Immature natural killer cell (primary cell): Measurements from ENCODE around the gene KYNU. TPM values are rescaled to one million over a fixed set of nuclear protein-coding genes. Genes with fewer than 3 reads are reported as not detected.
"Not testable (repeated sequence)": the region's sequence is repeated elsewhere in the genome, so short reads cannot be mapped to it uniquely, and the experiment has no call there.

Experiments
- DNase-seq, 3 donors: peaks; one replicate each; pipeline ENCODE4 v3.0.0; 2022; ENCODE audit warnings: mixed read lengths in 1 of 3
- H3K27ac Mint-ChIP-seq, 6 donors: one replicate each; pipeline ENCODE4 v1.8.0; 2020; ENCODE audit warnings: mixed read lengths in 6 of 6, mild to moderate bottlenecking in 5 of 6, inconsistent platforms in 4 of 6, moderate library complexity in 3 of 6
- H3K27me3 Mint-ChIP-seq, 3 donors: one replicate each; pipeline ENCODE4 v1.8.0; 2020 to 2021; ENCODE audit warnings: low read depth in 3 of 3, mild to moderate bottlenecking in 3 of 3, mixed read lengths in 3 of 3, moderate library complexity in 3 of 3, inconsistent platforms in 1 of 3
- H3K36me3 Mint-ChIP-seq, 3 donors: one replicate each; pipeline ENCODE4 v1.8.0; 2020; ENCODE audit warnings: mixed read lengths in 3 of 3, inconsistent platforms in 2 of 3, mild to moderate bottlenecking in 2 of 3
- H3K4me1 Mint-ChIP-seq, 2 donors: one replicate each; pipeline ENCODE4 v1.8.0; 2020; ENCODE audit warnings: inconsistent platforms in 2 of 2, mild to moderate bottlenecking in 2 of 2, mixed read lengths in 2 of 2, moderate library complexity in 1 of 2
- H3K4me3 Mint-ChIP-seq, 5 donors: one replicate each; pipeline ENCODE4 v1.8.0; 2020; ENCODE audit warnings: mild to moderate bottlenecking in 5 of 5, mixed read lengths in 5 of 5, inconsistent platforms in 3 of 5, moderate library complexity in 3 of 5
- H3K9me3 Mint-ChIP-seq, 6 donors: one replicate each; pipeline ENCODE4 v1.8.0; 2020; ENCODE audit warnings: mild to moderate bottlenecking in 6 of 6, mixed read lengths in 6 of 6, inconsistent platforms in 4 of 6, moderate library complexity in 3 of 6
- polyA plus RNA-seq, 3 donors: library from polyadenylated mRNA; unstranded; fragments of 300-500 nt; fragmentation: Illumina TruSeq; gene quantifications; one replicate each; pipeline ENCODE4 v1.2.3, GENCODE V29; 2021

KYNU gene
- polyA plus RNA-seq, 3 donors from 2014 or later: 0.84 to 4.4 (median 4.3) TPM

GRCh38 chr2:142864605-142865004, 12.9 kb upstream of the KYNU start:
- H3K4me3 Mint-ChIP-seq, H3K36me3 Mint-ChIP-seq, H3K27ac Mint-ChIP-seq, H3K9me3 Mint-ChIP-seq, DNase-seq, H3K27me3 Mint-ChIP-seq: not testable (repeated sequence)
- H3K4me1 Mint-ChIP-seq: peaks cover 12 to 33% of the 10 kb centered on the region in 2 donors

DNA sequence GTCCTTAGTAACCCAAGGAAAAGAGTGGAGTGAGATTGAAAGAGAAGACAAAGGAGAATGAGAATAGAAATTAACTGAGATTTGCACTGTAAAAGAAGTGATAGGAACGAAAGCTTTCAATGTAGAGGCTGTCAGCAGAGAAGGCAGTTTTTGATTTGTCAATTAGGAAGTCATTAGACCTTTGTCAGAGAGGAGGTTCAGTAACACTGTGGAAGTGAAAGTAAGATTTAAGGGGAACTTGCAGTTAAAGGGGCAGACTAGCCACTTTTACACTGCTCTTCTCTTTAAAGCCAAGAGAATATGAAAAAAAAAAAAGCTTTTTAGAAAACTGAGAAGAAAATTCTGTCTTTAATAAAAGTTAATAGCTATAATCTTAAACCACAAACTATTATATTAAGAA, 11.5 kb upstream of the KYNU start:
- no peaks in the 10 kb centered on the region for H3K36me3 Mint-ChIP-seq
- no peaks in the 10 kb centered on the region for H3K27me3 Mint-ChIP-seq
- H3K27ac Mint-ChIP-seq: peak overlapping the region; percentile 14 to 74 (median 51)
- H3K4me3 Mint-ChIP-seq: peak overlapping the region in 4 of 5 donors; percentile 23 to 62 (median 42)
- H3K4me1 Mint-ChIP-seq: peaks cover 12 to 33% of the 10 kb centered on the region in 2 donors
- no peaks in the 10 kb centered on the region for H3K9me3 Mint-ChIP-seq
- DNase-seq: no peak

DNA sequence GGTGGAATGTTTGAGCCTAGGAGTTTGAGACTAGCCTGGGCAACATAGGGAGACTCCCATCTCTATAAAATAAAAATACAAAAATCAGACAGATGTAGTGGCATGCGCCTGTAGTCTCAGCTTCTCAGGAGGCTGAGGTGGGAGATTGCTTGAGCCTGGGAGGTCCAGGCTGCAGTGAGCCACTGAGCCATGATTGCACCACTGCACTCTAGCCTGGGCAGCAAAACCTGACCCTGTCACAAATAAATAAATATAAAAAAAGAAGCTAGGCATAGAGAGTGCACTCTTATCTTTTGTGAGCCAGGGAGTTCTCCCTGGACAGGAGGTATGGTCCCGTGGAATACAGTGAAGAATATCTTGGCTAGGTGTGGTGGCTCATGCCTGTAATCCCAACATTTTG, 11.0 kb upstream of the KYNU start:
- Mint-ChIP-seq H3K4me1 (peaks cover 12 to 33% of the 10 kb centered on the region in 2 donors), H3K27me3 (no peaks in the 10 kb centered on the region), H3K36me3 (no peaks in the 10 kb centered on the region), H3K4me3 (peak overlapping the region in 3 of 5 donors; percentile 41 to 62 (median 44)), H3K9me3 (no peaks in the 10 kb centered on the region), H3K27ac (peak overlapping the region in 1 of 6 donors; percentile 62)
- DNase-seq: no peak

GRCh38 chr2:142867136-142867535, 10.3 kb upstream of the KYNU start:
- no peaks in the 10 kb centered on the region for H3K27me3 Mint-ChIP-seq
- DNase-seq: no peak
- H3K9me3 Mint-ChIP-seq: no peaks in the 10 kb centered on the region
- H3K27ac Mint-ChIP-seq: peak overlapping the region in 2 of 6 donors; percentile 29 to 44
- no peaks in the 10 kb centered on the region for H3K36me3 Mint-ChIP-seq
- H3K4me3 Mint-ChIP-seq: peak overlapping the region in 2 of 5 donors; percentile 0 to 11
- peaks cover 12 to 33% of the 10 kb centered on the region in 2 donors for H3K4me1 Mint-ChIP-seq

- Mint-ChIP-seq H3K9me3 (no peaks in the 10 kb centered on the region), H3K27ac (peak overlapping the region in 4 of 6 donors; percentile 40 to 82 (median 61)), H3K36me3 (no peaks in the 10 kb centered on the region), H3K4me1 (peaks cover 12 to 33% of the 10 kb centered on the region in 2 donors), H3K4me3 (peak overlapping the region in 3 of 5 donors; percentile 5 to 78 (median 36)), H3K27me3 (peaks cover 0 to 2% (median 0%) of the 10 kb centered on the region in 3 donors)
- DNase-seq: peak; percentile 27 to 34 (median 32)
Observed at GRCh38 chr2:142868229-142868762, 9.2 kb upstream of the KYNU start.

DNA sequence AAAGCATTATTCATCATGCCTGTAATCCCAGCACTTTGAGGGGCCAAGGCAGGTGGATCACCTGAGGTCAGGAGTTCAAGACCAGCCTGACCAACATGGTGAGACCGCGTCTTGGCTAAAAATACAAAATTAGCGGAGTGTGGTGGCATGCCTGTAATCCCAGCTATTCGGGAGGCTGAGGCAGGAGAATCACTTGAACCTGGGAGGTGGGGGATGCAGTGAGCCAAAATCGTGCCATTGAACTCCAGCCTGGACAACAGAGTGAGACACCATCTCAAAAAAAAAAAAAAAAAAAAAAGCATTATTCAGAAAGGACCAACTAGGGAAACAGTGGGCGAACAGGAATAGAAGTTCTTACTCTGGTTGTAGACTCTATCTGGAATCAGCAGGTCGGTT, 8.4 kb upstream of the KYNU start:
- not testable (repeated sequence) for H3K9me3 Mint-ChIP-seq, H3K27me3 Mint-ChIP-seq, DNase-seq, H3K36me3 Mint-ChIP-seq
- Mint-ChIP-seq H3K4me3 (peak overlapping the region in 1 of 5 donors; percentile 78), H3K27ac (peak overlapping the region in 2 of 6 donors; percentile 44 to 82), H3K4me1 (peaks cover 12 to 33% of the 10 kb centered on the region in 2 donors)

- Mint-ChIP-seq H3K4me1 (peaks cover 12 to 33% of the 10 kb centered on the region in 2 donors), H3K9me3 (no peaks in the 10 kb centered on the region), H3K27me3 (peaks cover 0 to 2% (median 0%) of the 10 kb centered on the region in 3 donors), H3K27ac (peak overlapping the region in 1 of 6 donors; percentile 41), H3K36me3 (no peaks in the 10 kb centered on the region), H3K4me3 (no peak overlapping the region)
- DNase-seq: no peak
Observed at GRCh38 chr2:142869461-142870106, 7.9 kb upstream of the KYNU start.

DNA sequence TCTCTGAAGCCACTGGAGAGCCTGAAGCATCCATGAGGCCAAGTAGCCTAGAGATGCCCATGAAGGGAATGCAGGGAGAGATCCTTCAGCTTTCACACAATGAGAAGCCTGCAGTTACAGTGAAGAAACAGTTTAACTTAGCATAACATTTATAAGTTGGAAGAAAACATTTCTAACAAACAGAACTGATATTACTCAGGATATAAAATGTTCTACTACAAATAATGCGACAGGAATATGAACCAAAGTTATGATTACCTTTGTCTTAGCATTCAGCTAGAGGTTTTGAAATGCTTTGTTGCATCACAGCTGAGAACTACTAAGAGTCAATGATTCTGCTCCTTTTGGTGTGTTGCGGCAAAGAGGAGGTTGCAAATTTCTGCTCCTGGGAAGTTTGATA, 6.9 kb upstream of the KYNU start:
- Mint-ChIP-seq H3K9me3 (no peaks in the 10 kb centered on the region), H3K27me3 (peaks cover 0 to 2% (median 0%) of the 10 kb centered on the region in 3 donors), H3K36me3 (no peaks in the 10 kb centered on the region), H3K4me1 (peaks cover 12 to 31% of the 10 kb centered on the region in 2 donors), H3K4me3 (no peak overlapping the region), H3K27ac (no peak overlapping the region)
- no peak for DNase-seq

- Mint-ChIP-seq H3K27ac (no peak overlapping the region), H3K36me3 (no peaks in the 10 kb centered on the region), H3K4me3 (no peak overlapping the region), H3K4me1 (peaks cover 9 to 23% of the 10 kb centered on the region in 2 donors), H3K27me3 (peaks cover 0 to 2% (median 0%) of the 10 kb centered on the region in 3 donors), H3K9me3 (no peaks in the 10 kb centered on the region)
- no peak for DNase-seq
Observed at GRCh38 chr2:142871396-142871795, 6.1 kb upstream of the KYNU start.

- Mint-ChIP-seq H3K9me3 (no peaks in the 10 kb centered on the region), H3K36me3 (no peaks in the 10 kb centered on the region), H3K27ac (no peak overlapping the region), H3K27me3 (peaks cover 0 to 4% (median 0%) of the 10 kb centered on the region in 3 donors), H3K4me3 (no peak overlapping the region), H3K4me1 (peaks cover 7 to 9% of the 10 kb centered on the region in 2 donors)
- DNase-seq: no peak
Observed at GRCh38 chr2:142872882-142873724, 4.4 kb upstream of the KYNU start.

DNA sequence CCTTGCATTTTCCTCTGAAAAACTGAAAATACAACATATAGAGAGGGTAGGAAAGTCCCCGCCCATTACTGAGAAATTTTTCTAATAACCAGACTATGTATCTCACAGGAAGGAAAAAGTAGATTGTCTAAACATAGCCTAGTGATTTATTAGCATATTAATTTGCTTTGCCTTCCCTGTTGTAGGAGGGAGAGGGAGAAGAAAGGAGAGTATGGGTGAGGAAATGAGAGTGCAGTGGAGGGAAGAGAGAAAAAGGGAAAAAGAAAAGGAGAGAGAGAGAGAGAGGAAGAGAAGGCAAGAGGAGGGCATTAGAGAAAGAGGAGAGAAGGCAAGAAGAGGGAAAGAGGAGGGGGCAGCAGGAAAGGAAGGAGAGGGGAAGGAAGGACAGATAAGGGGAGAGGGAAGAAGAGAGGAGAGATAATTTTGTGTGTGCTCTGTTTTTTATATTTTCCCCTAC, 3.6 kb upstream of the KYNU start:
- Mint-ChIP-seq H3K27me3 (peaks cover 0 to 4% (median 0%) of the 10 kb centered on the region in 3 donors), H3K4me1 (peaks cover 0 to 1% of the 10 kb centered on the region in 2 donors), H3K9me3 (no peaks in the 10 kb centered on the region), H3K4me3 (no peak overlapping the region), H3K27ac (no peak overlapping the region), H3K36me3 (no peaks in the 10 kb centered on the region)
- DNase-seq: no peak

DNA sequence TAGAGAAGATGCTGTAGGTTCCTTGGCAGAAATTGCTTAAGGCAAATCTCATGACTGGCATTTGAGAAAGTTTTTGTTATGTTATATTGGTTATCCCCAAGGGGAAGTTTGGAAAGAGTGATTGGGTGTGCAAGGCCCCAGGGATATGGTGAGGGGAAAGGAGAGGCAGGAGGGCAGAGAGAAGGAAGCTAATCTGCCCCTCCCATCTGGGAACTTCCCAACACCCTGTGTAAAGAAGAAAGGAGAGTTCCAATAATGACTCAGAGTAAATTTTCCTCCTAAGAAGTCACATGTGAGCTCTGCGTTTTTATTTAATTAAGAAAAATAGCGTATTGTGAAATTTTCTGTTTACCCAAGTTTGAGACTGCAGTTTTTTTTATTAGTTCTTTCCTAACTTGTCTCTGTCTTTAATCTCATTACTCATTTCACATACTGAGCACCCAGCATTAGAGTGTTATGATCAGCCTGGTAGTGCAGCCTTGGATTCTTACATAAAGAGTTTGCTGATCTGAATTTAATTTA, 3.1 kb upstream of the KYNU start:
- DNase-seq: no peak
- peaks cover 0 to 4% (median 0%) of the 10 kb centered on the region in 3 donors for H3K27me3 Mint-ChIP-seq
- H3K9me3 Mint-ChIP-seq: no peaks in the 10 kb centered on the region
- no peaks in the 10 kb centered on the region for H3K4me1 Mint-ChIP-seq
- H3K27ac Mint-ChIP-seq: no peak overlapping the region
- H3K4me3 Mint-ChIP-seq: no peak overlapping the region
- no peaks in the 10 kb centered on the region for H3K36me3 Mint-ChIP-seq

GRCh38 chr2:142875010-142875409, 2.5 kb upstream of the KYNU start:
- Mint-ChIP-seq H3K27me3 (peaks cover 0 to 4% (median 0%) of the 10 kb centered on the region in 3 donors), H3K4me3 (no peak overlapping the region), H3K36me3 (no peaks in the 10 kb centered on the region), H3K27ac (no peak overlapping the region), H3K9me3 (no peaks in the 10 kb centered on the region), H3K4me1 (no peaks in the 10 kb centered on the region)
- no peak for DNase-seq

- no peaks in the 10 kb centered on the region for H3K9me3 Mint-ChIP-seq
- peaks cover 0 to 4% (median 0%) of the 10 kb centered on the region in 3 donors for H3K27me3 Mint-ChIP-seq
- H3K36me3 Mint-ChIP-seq: no peaks in the 10 kb centered on the region
- no peaks in the 10 kb centered on the region for H3K4me1 Mint-ChIP-seq
- no peak for DNase-seq
- H3K4me3 Mint-ChIP-seq: no peak overlapping the region
- H3K27ac Mint-ChIP-seq: no peak overlapping the region
Observed at GRCh38 chr2:142875652-142876051, 1.8 kb upstream of the KYNU start.
